ENCODE results near the gene HEPN1. TPM values are rescaled to one million over a fixed set of nuclear protein-coding genes. Genes with fewer than 3 reads are reported as not detected.
A peak's percentile ranks its signal among the peaks of the same experiment; 100 is the strongest.

HEPN1 gene
- total RNA-seq, 1 donor from 2014 or later = not detected

DNA sequence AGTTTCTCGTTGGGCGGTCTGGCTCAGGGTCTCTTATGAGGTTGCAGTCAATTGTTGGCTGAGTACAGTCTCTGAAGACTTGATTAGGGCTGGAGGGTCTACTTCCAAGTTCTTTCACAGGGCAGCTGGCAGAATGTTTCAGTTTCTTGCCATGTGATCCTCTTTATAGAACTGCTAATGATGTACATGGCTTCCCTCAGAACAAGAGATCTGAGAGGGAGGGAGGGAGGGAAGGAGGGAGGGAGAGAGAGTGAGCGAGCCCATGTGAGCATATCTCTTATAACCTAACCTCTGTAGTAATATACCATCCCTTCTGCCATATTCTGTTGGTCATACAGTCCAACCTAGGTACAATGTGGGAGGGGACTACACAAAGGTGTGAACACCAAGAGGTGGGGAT is 32.3 kb downstream of the HEPN1 start:
- ATAC-seq (ENCODE audit: low read depth) = no peak
- ChIA-PET POLR2A (no interaction called here), CTCF (no interaction called here)

DNA sequence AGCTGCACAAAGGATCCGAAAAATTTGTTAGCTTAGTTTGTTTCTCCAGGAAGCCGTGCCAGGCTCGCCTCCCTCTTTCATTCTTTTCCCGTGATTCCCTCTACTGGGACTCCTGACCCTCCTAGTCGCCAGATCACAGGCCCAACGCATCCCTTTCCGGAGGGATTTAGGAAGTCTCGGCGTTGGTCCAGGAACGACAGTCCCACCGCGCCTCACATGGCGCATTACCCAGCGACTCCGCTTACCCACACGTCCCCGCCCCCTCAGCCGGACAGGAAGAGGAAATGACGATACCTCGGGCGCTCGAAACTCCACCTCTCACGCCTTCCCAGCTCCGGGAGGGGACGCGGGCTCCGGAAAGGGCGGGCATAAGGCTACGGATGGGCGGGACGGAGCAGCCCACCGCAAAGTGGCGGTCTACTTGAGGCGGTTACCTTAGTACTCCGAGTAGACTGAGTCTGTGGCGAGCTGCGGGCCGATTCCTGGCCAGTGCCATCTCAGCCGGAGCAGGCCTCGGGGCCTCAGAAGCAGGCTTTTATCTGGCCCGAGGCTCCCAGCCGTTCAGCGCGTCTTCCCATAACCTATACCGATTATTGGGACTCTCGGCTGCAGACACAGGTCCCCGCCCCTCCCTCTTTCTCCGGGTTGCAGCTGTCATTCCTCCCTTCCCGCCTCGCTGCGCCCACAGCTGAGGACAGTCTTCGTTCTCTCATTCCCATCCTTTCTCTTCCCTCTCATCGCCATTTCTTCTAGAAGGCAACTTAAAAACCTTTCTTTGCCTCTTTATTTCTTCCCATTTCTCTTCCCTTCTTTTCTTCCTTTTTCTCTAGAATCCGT is 34.9 kb downstream of the HEPN1 start, which contains the start of gene CCDC15:
CCDC15 (plus strand) TSS at position 450 of the 837 bp plus-strand sequence. CDS start 531 bp downstream, outside the sequence.
- H3K9me3 Mint-ChIP-seq = peaks cover 3% of the 10 kb centered on the region
- H3K4me3 Mint-ChIP-seq = no peak within 1 kb of the TSS
- TF ChIP-seq, protein P1, sequence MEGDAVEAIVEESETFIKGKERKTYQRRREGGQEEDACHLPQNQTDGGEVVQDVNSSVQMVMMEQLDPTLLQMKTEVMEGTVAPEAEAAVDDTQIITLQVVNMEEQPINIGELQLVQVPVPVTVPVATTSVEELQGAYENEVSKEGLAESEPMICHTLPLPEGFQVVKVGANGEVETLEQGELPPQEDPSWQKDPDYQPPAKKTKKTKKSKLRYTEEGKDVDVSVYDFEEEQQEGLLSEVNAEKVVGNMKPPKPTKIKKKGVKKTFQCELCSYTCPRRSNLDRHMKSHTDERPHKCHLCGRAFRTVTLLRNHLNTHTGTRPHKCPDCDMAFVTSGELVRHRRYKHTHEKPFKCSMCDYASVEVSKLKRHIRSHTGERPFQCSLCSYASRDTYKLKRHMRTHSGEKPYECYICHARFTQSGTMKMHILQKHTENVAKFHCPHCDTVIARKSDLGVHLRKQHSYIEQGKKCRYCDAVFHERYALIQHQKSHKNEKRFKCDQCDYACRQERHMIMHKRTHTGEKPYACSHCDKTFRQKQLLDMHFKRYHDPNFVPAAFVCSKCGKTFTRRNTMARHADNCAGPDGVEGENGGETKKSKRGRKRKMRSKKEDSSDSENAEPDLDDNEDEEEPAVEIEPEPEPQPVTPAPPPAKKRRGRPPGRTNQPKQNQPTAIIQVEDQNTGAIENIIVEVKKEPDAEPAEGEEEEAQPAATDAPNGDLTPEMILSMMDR (IDR thresholded peaks at IDR 0.05) = no peak
- CTCF ChIA-PET = interaction anchor here (0.8 to 1.9 kb wide), 4 partner anchors 10 to 188 kb away, joined by 3 to 9 read pairs (median 6); no protein-coding TSS in a partner anchor
- ATAC-seq (ENCODE audit: low read depth) (peak; percentile 100), DNase-seq (peak; percentile 88)
- H3K4me1 Mint-ChIP-seq = no peaks in the 10 kb centered on the region
- no peaks in the 10 kb centered on the region for H3K36me3 Mint-ChIP-seq (ENCODE audit: low read depth)
- peaks cover 4% of the 10 kb centered on the region for H3K27me3 Mint-ChIP-seq
- POLR2A ChIA-PET = interaction anchor here (0.6 to 2.8 kb wide), 18 partner anchors 9 to 949 kb away, joined by 3 to 21 read pairs (median 4); partner anchors contain the start of genes HYLS1, MSANTD2, PUS3 and SLC37A2
- intact Hi-C loops (cut with micrococcal nuclease) = loop anchor here (1.0 to 10.0 kb wide), 14 partner anchors 78 to 1331 kb away; partner anchors contain the start of genes CDON, ESAM, FAM118B and HYLS1
- no peak within 1 kb of the TSS for H3K27ac Mint-ChIP-seq

More for the DNA sequence above, 32.3 kb downstream of the HEPN1 start:
- Mint-ChIP-seq H3K9me3 (peaks cover 10% of the 10 kb centered on the region), H3K27ac (no peak overlapping the region), H3K27me3 (peaks cover 15% of the 10 kb centered on the region), H3K4me3 (no peak overlapping the region), H3K36me3 (ENCODE audit: low read depth) (no peaks in the 10 kb centered on the region), H3K4me1 (no peaks in the 10 kb centered on the region)
- TF ChIP-seq, protein P1 (IDR thresholded peaks at IDR 0.05) = no peak
- intact Hi-C loops (cut with micrococcal nuclease) = loop anchor here (5.0 to 10.0 kb wide), 6 partner anchors 149 to 1333 kb away; partner anchors contain the start of genes CDON, ESAM, FAM118B and HYLS1
- no peak for DNase-seq

DNA sequence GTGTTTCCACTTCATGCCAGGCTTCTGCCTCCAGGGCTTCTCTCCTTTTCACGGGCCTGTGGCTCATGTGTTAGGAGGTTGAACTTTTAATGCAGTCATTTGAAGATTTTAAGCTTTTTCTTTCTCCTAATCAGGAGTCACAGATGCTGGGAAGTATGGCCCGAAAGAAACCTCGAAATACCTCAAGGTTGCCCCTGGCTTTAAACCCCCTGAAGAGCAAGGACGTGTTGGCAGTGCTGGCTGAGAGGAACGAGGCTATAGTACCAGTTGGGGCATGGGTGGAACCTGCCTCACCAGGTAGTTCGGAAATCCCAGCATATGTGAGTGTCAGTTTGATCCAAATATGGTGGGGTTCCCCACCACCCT is 35.5 kb downstream of the HEPN1 start:
- Mint-ChIP-seq H3K36me3 (ENCODE audit: low read depth) (no peaks in the 10 kb centered on the region), H3K9me3 (no peaks in the 10 kb centered on the region), H3K4me3 (no peak overlapping the region), H3K27ac (no peak overlapping the region), H3K27me3 (no peaks in the 10 kb centered on the region), H3K4me1 (no peaks in the 10 kb centered on the region)
- no peak for DNase-seq
- ATAC-seq (ENCODE audit: low read depth) = no peak
- ChIA-PET POLR2A (interaction anchor here (1.2 to 2.8 kb wide), 4 partner anchors 109 to 933 kb away, joined by 3 to 14 read pairs (median 10); partner anchors contain the start of genes HYLS1, SLC37A2 and STT3A), CTCF (interaction anchor here (1.5 to 1.9 kb wide), 3 partner anchors 169 to 188 kb away, joined by 3 to 9 read pairs (median 8); no protein-coding TSS in a partner anchor)
- TF ChIP-seq, protein P1 (IDR thresholded peaks at IDR 0.05) = no peak
- intact Hi-C loops (cut with micrococcal nuclease) = loop anchor here (1.0 to 10.0 kb wide), 11 partner anchors 108 to 1330 kb away; partner anchors contain the start of genes CDON, ESAM, FAM118B and HYLS1

DNA sequence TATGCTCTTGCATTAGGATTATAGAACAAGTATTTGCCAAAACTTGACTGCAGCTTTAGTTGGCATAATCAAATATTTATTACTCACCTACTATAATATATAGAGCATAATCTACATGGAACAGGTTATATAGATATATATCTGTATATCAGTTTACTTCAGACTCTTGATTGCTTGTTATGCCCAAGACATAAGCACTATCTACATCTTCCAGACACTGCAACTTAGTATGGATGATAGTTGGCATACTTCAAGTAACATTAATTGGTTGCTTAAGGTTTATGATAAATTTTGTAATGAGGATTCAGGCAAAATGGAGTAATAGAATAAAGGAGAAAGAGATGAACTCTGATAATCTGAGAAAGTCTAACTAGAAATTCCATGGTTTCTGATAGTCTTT is 36.0 kb downstream of the HEPN1 start:
- H3K36me3 Mint-ChIP-seq (ENCODE audit: low read depth) = no peaks in the 10 kb centered on the region
- H3K9me3 Mint-ChIP-seq = no peaks in the 10 kb centered on the region
- H3K4me1 Mint-ChIP-seq = no peaks in the 10 kb centered on the region
- no peak for ATAC-seq (ENCODE audit: low read depth)
- intact Hi-C loops (cut with micrococcal nuclease) = loop anchor here (2.0 to 10.0 kb wide), 2 partner anchors 108 to 1330 kb away; partner anchors contain the start of genes SLC37A2 and TIRAP
- ChIA-PET CTCF (interaction anchor here (1.5 kb wide), 1 partner anchor 169 kb away, joined by 3 read pairs; no protein-coding TSS in a partner anchor), POLR2A (interaction anchor here (2.8 kb wide), 1 partner anchor 108 kb away, joined by 14 read pairs; the partner anchor contains the start of gene SLC37A2)
- H3K4me3 Mint-ChIP-seq = no peak overlapping the region
- TF ChIP-seq, protein P1 (IDR thresholded peaks at IDR 0.05) = no peak
- no peaks in the 10 kb centered on the region for H3K27me3 Mint-ChIP-seq
- no peak overlapping the region for H3K27ac Mint-ChIP-seq
- DNase-seq = no peak
